ENCODE data around the gene CDC42EP2.

GRCh38 chr11:65362966-65363365 lies 48.3 kb downstream of the CDC42EP2 start:
- TF ChIP-seq CTCF (optimal IDR thresholded peaks at IDR 0.05 in 1 of 3, IDR thresholded peaks at IDR 0.05 in 1 of 3, conservative IDR thresholded peaks at IDR 0.05 in 1 of 3; ENCODE audit: extremely low read depth in 1 of 3, insufficient read depth in 2 of 3, low read length in 3 of 3) (no peak), EZH2 (IDR thresholded peaks at IDR 0.05; ENCODE audit: low read length) (no peak)

Measured in keratinocyte (primary cell).